ENCODE results near the gene C2orf72. TPM values are rescaled to one million over a fixed set of nuclear protein-coding genes. Genes with fewer than 3 reads are reported as not detected.
A peak's percentile ranks its signal among the peaks of the same experiment; 100 is the strongest.

C2orf72 gene
- total RNA-seq, 1 donor from 2014 or later: 0.76 TPM

GRCh38 chr2:231052494-231053451, 15.4 kb downstream of the C2orf72 start:
- H3K4me1 Mint-ChIP-seq: peaks cover 10% of the 10 kb centered on the region
- peak overlapping the region; percentile 4 for H3K27ac Mint-ChIP-seq
- TF ChIP-seq CTCF (IDR thresholded peaks at IDR 0.05; ENCODE audit: unreplicated experiment): peak; percentile 76
- no peaks in the 10 kb centered on the region for H3K9me3 Mint-ChIP-seq
- H3K27me3 Mint-ChIP-seq (ENCODE audit: low read depth): peaks cover 21% of the 10 kb centered on the region
- H3K4me3 Mint-ChIP-seq: peak overlapping the region; percentile 78
- no peaks in the 10 kb centered on the region for H3K36me3 Mint-ChIP-seq
- DNase-seq (ENCODE audit: low spot score in 2 of 2, unreplicated experiment in 2 of 2): peak; percentile 62 to 84

GRCh38 chr2:231053846-231054245, 16.5 kb downstream of the C2orf72 start:
- no peak overlapping the region for H3K4me3 Mint-ChIP-seq
- peaks cover 16% of the 10 kb centered on the region for H3K27me3 Mint-ChIP-seq (ENCODE audit: low read depth)

GRCh38 chr2:231056453-231057416, 19.4 kb downstream of the C2orf72 start, which contains the start of gene PSMD1:
Gene PSMD1, plus strand, starts transcription at chr2:231056867. Its CDS starts 159 bp downstream, at chr2:231057026.
- Mint-ChIP-seq H3K36me3 (no peaks in the 10 kb centered on the region), H3K4me1 (peaks cover 30% of the 10 kb centered on the region), H3K27ac (peak within 1 kb of the TSS; percentile 100), H3K9me3 (no peaks in the 10 kb centered on the region), H3K4me3 (peak within 1 kb of the TSS; percentile 98), H3K27me3 (ENCODE audit: low read depth) (peaks cover 3% of the 10 kb centered on the region)
- peak; percentile 79 for TF ChIP-seq CTCF (IDR thresholded peaks at IDR 0.05; ENCODE audit: unreplicated experiment)
- DNase-seq (ENCODE audit: low spot score in 2 of 2, unreplicated experiment in 2 of 2): peak; percentile 86 to 94

More at GRCh38 chr2:231053846-231054245, 16.5 kb downstream of the C2orf72 start:
- Mint-ChIP-seq H3K36me3 (no peaks in the 10 kb centered on the region), H3K4me1 (peaks cover 20% of the 10 kb centered on the region), H3K9me3 (no peaks in the 10 kb centered on the region), H3K27ac (no peak overlapping the region)
- DNase-seq (ENCODE audit: low spot score in 2 of 2, unreplicated experiment in 2 of 2): no peak
- TF ChIP-seq CTCF (IDR thresholded peaks at IDR 0.05; ENCODE audit: unreplicated experiment): no peak

GRCh38 chr2:231057590-231057989, 20.3 kb downstream of the C2orf72 start:
- no peak for TF ChIP-seq CTCF (IDR thresholded peaks at IDR 0.05; ENCODE audit: unreplicated experiment)
- H3K4me3 Mint-ChIP-seq: peak overlapping the region; percentile 98
- peaks cover 26% of the 10 kb centered on the region for H3K4me1 Mint-ChIP-seq
- DNase-seq (ENCODE audit: low spot score in 2 of 2, unreplicated experiment in 2 of 2): no peak
- peaks cover 4% of the 10 kb centered on the region for H3K36me3 Mint-ChIP-seq
- peak overlapping the region; percentile 88 for H3K27ac Mint-ChIP-seq
- no peaks in the 10 kb centered on the region for H3K27me3 Mint-ChIP-seq (ENCODE audit: low read depth)
- H3K9me3 Mint-ChIP-seq: no peaks in the 10 kb centered on the region

- H3K36me3 Mint-ChIP-seq: peaks cover 14% of the 10 kb centered on the region
- no peak for TF ChIP-seq CTCF (IDR thresholded peaks at IDR 0.05; ENCODE audit: unreplicated experiment)
- H3K4me1 Mint-ChIP-seq: peaks cover 24% of the 10 kb centered on the region
Measured at GRCh38 chr2:231058761-231059550, 21.6 kb downstream of the C2orf72 start.

More at GRCh38 chr2:231058761-231059550, 21.6 kb downstream of the C2orf72 start:
- Mint-ChIP-seq H3K4me3 (peak overlapping the region; percentile 98), H3K27me3 (ENCODE audit: low read depth) (no peaks in the 10 kb centered on the region), H3K9me3 (no peaks in the 10 kb centered on the region), H3K27ac (peak overlapping the region; percentile 13)
- DNase-seq (ENCODE audit: low spot score in 2 of 2, unreplicated experiment in 2 of 2): no peak

Measured in mesothelial cell of epicardium (in vitro differentiated cells).